K562 (cell line): ENCODE data around the gene FBXW9. TPM values are rescaled to one million over a fixed set of nuclear protein-coding genes. Genes with fewer than 3 reads are reported as not detected.

Experiments used
- CEBPZ ChIP-seq: fragments of 150-350 bp; IDR thresholded peaks from 2 replicates; pipeline ENCODE4 v1.6.1; 2014; ENCODE audit warnings: low read depth, mild to moderate bottlenecking, low read length, borderline replicate concordance
- DPF2 ChIP-seq: fragments of 450-650 bp; IDR thresholded peaks from 2 replicates; pipeline ENCODE4 v1.6.1; 2016
- HNRNPUL1 ChIP-seq: fragments of 200-400 bp; formaldehyde crosslinking; IDR thresholded peaks from 2 replicates; pipeline ENCODE4 v1.6.1; 2017; ENCODE audit warnings: low read length
- MCM3 ChIP-seq: fragments of 450-650 bp; IDR thresholded peaks from 2 replicates; pipeline ENCODE4 v1.6.1; 2016
- MCM7 ChIP-seq, 2 experiments: fragments of 450-650 bp; IDR thresholded peaks; 2 replicates each; pipeline ENCODE4 v1.6.1; 2016 to 2018
- MEIS2 ChIP-seq: fragments of 450-650 bp; IDR thresholded peaks from 2 replicates; pipeline ENCODE4 v1.6.1; 2014; ENCODE audit warnings: mild to moderate bottlenecking; ENCODE audit not compliant: partially characterized antibody
- MYC ChIP-seq, 2 experiments: fragments of 250-450 bp in 1 of 2; sonication (Bioruptor Pico) in 1 of 2; IDR thresholded peaks; 2 replicates each; pipeline versions ENCODE4 v1.5.1 to v1.6.1; 2012 to 2021; ENCODE audit warnings: low read depth in 2 of 2, borderline replicate concordance in 1 of 2, improper control_type of control experiment in 1 of 2, low read length in 1 of 2, mild to moderate bottlenecking in 1 of 2, moderate library complexity in 1 of 2
- NFATC3 ChIP-seq: fragments of 450-650 bp; IDR thresholded peaks from 2 replicates; pipeline ENCODE4 v1.6.1; 2017; ENCODE audit warnings: mild to moderate bottlenecking
- NFRKB ChIP-seq: fragments of 450-650 bp; IDR thresholded peaks from 2 replicates; pipeline ENCODE4 v1.6.1; 2016; ENCODE audit warnings: low read depth
- PHF21A ChIP-seq: fragments of 450-650 bp; IDR thresholded peaks from 2 replicates; pipeline ENCODE4 v1.6.1; 2017; ENCODE audit warnings: low read depth, borderline replicate concordance
- RBM15 ChIP-seq: fragments of 200-400 bp; formaldehyde crosslinking; IDR thresholded peaks from 2 replicates; pipeline ENCODE4 v1.6.1; 2018; ENCODE audit warnings: mild to moderate bottlenecking, low read length, moderate library complexity; ENCODE audit not compliant: insufficient read depth
- SMARCA4 ChIP-seq: fragments of 450-650 bp; IDR thresholded peaks from 2 replicates; pipeline ENCODE4 v1.6.1; 2016
- TAF9B ChIP-seq: fragments of 450-650 bp; IDR thresholded peaks from 2 replicates; pipeline ENCODE4 v1.6.1; 2018; ENCODE audit warnings: mild to moderate bottlenecking; ENCODE audit not compliant: partially characterized antibody
- TAL1 ChIP-seq: fragments of 450-650 bp; IDR thresholded peaks from 2 replicates; pipeline ENCODE4 v1.6.1; 2016; ENCODE audit warnings: mild to moderate bottlenecking
- ZBTB5 ChIP-seq: fragments of 450-650 bp; IDR thresholded peaks from 2 replicates; pipeline ENCODE4 v1.6.1; 2017; ENCODE audit warnings: antibody characterized with exemption
- ZNF124 ChIP-seq: sonication (generic); formaldehyde crosslinking; IDR thresholded peaks from 2 replicates; pipeline ENCODE4 v1.8.1; 2022; ENCODE audit warnings: missing genetic modification reagents
- ZNF175 ChIP-seq: fragments of 200-800 bp; sonication (Bioruptor generic); IDR thresholded peaks from 2 replicates; pipeline ENCODE4 v1.6.1; 2016; ENCODE audit warnings: low read depth, mild to moderate bottlenecking, missing genetic modification characterization, missing compliant biosample characterization
- ZNF3 ChIP-seq: fragments of 250-450 bp; sonication (Bioruptor Pico); IDR thresholded peaks from 2 replicates; pipeline ENCODE4 v1.5.0; 2021; ENCODE audit warnings: mild to moderate bottlenecking, moderate library complexity
- ZNF445 ChIP-seq: fragments of 250-450 bp; sonication (Bioruptor Pico); IDR thresholded peaks from 2 replicates; pipeline ENCODE4 v1.4.0; 2020; ENCODE audit warnings: low read depth, mild to moderate bottlenecking, moderate library complexity
- ZNF57 ChIP-seq: fragments of 450-650 bp; formaldehyde crosslinking; IDR thresholded peaks from 2 replicates; pipeline ENCODE4 v1.4.0; 2020; ENCODE audit warnings: mild to moderate bottlenecking, moderate library complexity
- polyA plus RNA-seq, 8 experiments: library from polyadenylated mRNA; depleted of rRNA in 4 of 8; stranded (reverse) in 5 of 8; unstranded in 3 of 8; fragments of >200 nt; fragmentation: Nextera tagmentation in 2 of 8; fragmentation: Illumina TruSeq in 1 of 8; extraction: Ambion mirVana in 2 of 8; extraction: Trizol in 1 of 8; gene quantifications; 2 replicates each; pipeline versions ENCODE4 v1.2.1 to v1.2.3, GENCODE V29; 2011 to 2014; ENCODE audit warnings: inconsistent platforms in 1 of 8, missing spikeins in 1 of 8
- total RNA-seq, 7 experiments: library from RNA; depleted of rRNA in 6 of 7; stranded (reverse); fragments of >200 nt in 6 of 7; fragmentation: Illumina TruSeq in 2 of 7; extraction: Trizol in 2 of 7; gene quantifications; 2 replicates each; pipeline versions ENCODE4 v1.2.1 to v1.2.3, GENCODE V29; 2011 to 2021; ENCODE audit warnings: low replicate concordance in 1 of 7

The FBXW9 gene
- total and polyA plus RNA-seq, 9 of the 15 experiments (the other 6 are each of a cell fraction or from before 2014, with no cell fraction given): 0.23 to 21.7 (median 6.2) TPM

DNA sequence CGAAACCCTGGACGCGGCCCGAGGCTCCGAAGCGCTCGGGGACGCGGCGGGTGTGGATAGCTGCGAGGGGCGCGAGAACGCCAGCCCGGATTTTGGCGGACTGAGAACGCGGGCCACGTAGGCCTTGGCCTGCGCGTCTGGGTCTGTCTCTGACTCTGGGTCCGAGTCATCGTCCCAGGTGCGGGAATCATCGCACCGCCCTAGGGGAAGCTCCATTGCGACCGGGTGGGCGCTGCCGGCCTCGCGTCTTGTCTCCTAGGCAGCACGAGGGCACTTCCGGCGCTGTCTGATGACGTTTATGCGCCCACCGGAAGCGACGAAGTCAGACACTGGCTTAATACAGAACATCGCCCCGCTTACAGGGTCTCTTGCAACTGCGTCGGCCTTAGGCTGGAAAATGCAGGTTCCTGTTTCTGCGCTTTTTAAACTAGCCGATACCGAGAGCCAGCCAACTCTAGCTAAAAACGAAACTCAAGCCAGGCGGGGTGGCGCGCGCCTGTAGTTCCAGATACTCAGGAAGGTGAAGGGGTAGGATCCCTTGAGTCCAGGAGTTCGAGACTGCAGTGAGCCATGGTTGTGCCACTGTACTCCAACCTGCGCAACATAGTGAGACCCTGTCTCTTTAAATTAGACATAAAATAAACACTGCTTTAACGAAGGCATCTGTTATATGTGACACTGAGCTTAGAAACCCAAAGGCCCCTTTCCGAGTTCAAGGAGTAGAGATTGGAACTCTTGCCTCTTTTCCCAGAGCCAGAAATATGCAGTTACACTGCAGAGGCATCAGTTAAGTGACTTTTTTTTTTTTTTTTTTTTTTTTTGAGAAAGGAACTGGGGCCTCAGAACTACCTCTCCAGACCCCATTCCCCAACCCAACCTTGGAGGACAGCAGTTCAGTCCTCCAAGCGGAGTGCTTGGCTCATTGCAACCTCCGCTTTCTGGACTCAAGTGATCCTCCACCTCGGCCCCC is at the start of gene FBXW9 (continued):
- no peak for TF ChIP-seq NFRKB
- peak; percentile 70 for TF ChIP-seq MYC (IDR thresholded peaks at IDR 0.05; ENCODE audit: low read depth, low read length)
- 0 out of 2 replicates have a peak, but pooled peaks have one; percentile 40 for TF ChIP-seq MYC (CRISPR knock-in tag; IDR thresholded peaks at IDR 0.05; ENCODE audit: borderline replicate concordance, low read depth)
- no peak for TF ChIP-seq MCM7 (IDR thresholded peaks at IDR 0.05)
- TF ChIP-seq ZNF445 (CRISPR knock-in tag): no peak
- no peak for TF ChIP-seq TAF9B
- no peak for TF ChIP-seq ZNF124 (CRISPR knock-in tag)
- no peak for TF ChIP-seq ZBTB5
- TF ChIP-seq MCM3: no peak
- TF ChIP-seq SMARCA4: no peak
- no peak for TF ChIP-seq CEBPZ
- TF ChIP-seq ZNF57: no peak
- no peak for TF ChIP-seq NFATC3
- no peak for TF ChIP-seq TAL1
- no peak for TF ChIP-seq MEIS2
- no peak for TF ChIP-seq ZNF175
- TF ChIP-seq DPF2: no peak
- no peak for TF ChIP-seq ZNF3 (CRISPR knock-in tag)
- 0 out of 2 replicates have a peak, but pooled peaks have one; percentile 60 for TF ChIP-seq HNRNPUL1
- no peak for TF ChIP-seq RBM15
- TF ChIP-seq PHF21A: no peak
